Body of pancreas (tissue), 4 donors: ENCODE measurements around the gene KDM2B.

Experiments used
- CTCF ChIP-seq, 7 experiments: fragments of 450-650 bp in 4 of 7; fragments of 200-600 bp in 3 of 7; sonication (generic) in 3 of 7; IDR thresholded peaks; one replicate each; pipeline ENCODE4 v1.5.1; 2016 to 2019; ENCODE audit warnings: antibody characterized with exemption in 7 of 7
- POLR2A ChIP-seq, 3 donors: fragments of 450-650 bp; IDR thresholded peaks; one replicate each; pipeline ENCODE4 v1.6.1; 2016; ENCODE audit warnings: antibody characterized with exemption in 3 of 3, mild to moderate bottlenecking in 2 of 3

GRCh38 chr12:121454921-121455320 lies 125.9 kb downstream of the KDM2B start:
- TF ChIP-seq CTCF (IDR thresholded peaks at IDR 0.05) (no peak), POLR2A (IDR thresholded peaks at IDR 0.05) (no peak)
